ENCODE data around the gene BIN1. TPM values are rescaled to one million over a fixed set of nuclear protein-coding genes. Genes with fewer than 3 reads are reported as not detected.

BIN1 gene
- total and polyA plus RNA-seq, 2 experiments from 2014 or later: 23.9 to 33.0 TPM

DNA sequence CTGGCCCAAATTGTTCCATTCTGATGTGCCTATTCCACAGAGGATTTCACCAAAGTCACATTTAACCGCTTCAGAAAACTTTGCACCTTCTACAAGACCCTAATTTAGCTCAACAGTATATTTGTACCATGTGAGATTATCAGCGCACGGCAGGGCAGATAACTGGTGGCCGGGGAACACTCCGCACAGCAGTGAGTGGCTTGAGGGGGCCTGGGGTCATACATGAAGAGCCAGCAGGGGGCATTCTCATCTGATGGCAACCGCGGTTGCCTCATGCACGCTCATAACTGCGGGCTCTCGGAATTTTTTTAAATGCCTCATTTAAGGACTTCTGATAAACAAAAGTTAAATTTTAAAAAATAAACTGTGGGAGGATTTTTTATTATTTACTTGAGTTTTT is 84.1 kb downstream of the BIN1 start:
- Histone ChIP-seq H3K9ac (no peak overlapping the region), H3K27me3 (replicated peaks; ENCODE audit: insufficient read depth) (no peaks in the 10 kb centered on the region; the same call in 1 of the 2 replicates), H3K4me2 (ENCODE audit: unreplicated experiment) (no peak overlapping the region), H2AFZ (no peak overlapping the region), H3F3A (ENCODE audit: insufficient read depth) (0 out of 2 replicates have a peak, but pooled peaks cover 10% of the 10 kb centered on the region), H3K79me2 (ENCODE audit: insufficient read depth) (no peaks in the 10 kb centered on the region), H3K4me1 (ENCODE audit: insufficient read depth) (peaks cover 4% of the 10 kb centered on the region; the same call in 1 of the 2 replicates), H3K36me3 (ENCODE audit: low read depth) (no peaks in the 10 kb centered on the region), H4K20me1 (ENCODE audit: insufficient read depth) (no peaks in the 10 kb centered on the region), H3K27ac (no peak overlapping the region), H3K4me3 (no peak overlapping the region), H3K9me2 (ENCODE audit: insufficient read depth) (no peaks in the 10 kb centered on the region), H3K9me3 (ENCODE audit: low read depth) (no peaks in the 10 kb centered on the region)
- TF ChIP-seq EZH2phosphoT487 (IDR thresholded peaks at IDR 0.05; ENCODE audit: insufficient read depth, low read depth) (no peak), EZH2 (IDR thresholded peaks at IDR 0.05; ENCODE audit: insufficient read depth, poor library complexity, severe bottlenecking) (no peak)
- 76 to 78% methylated on average over 10 of the region's 10 CpGs for WGBS, 2 experiments (ENCODE audit: low coverage in 1 of 2, low lambda C conversion rate in 2 of 2, missing lambda C conversion rate in 2 of 2)
- in situ Hi-C loops (cut with MboI): no loop called here
- no peak for DNase-seq

GRCh38 chr2:127020536-127020935 is 86.4 kb downstream of the BIN1 start:
- 67 to 79% methylated on average over 3 of the region's 3 CpGs for WGBS, 2 experiments (ENCODE audit: low coverage in 1 of 2, low lambda C conversion rate in 2 of 2, missing lambda C conversion rate in 2 of 2)
- H3F3A ChIP-seq (ENCODE audit: insufficient read depth): peaks cover 10% of the 10 kb centered on the region; the same call in 1 of the 2 replicates
- H3K36me3 ChIP-seq (ENCODE audit: low read depth): no peaks in the 10 kb centered on the region
- no peak overlapping the region for H3K4me2 ChIP-seq (ENCODE audit: unreplicated experiment)
- DNase-seq: no peak
- no peaks in the 10 kb centered on the region for H3K9me3 ChIP-seq (ENCODE audit: low read depth)
- no peak overlapping the region for H2AFZ ChIP-seq
- H3K9me2 ChIP-seq (ENCODE audit: insufficient read depth): no peaks in the 10 kb centered on the region
- H4K20me1 ChIP-seq (ENCODE audit: insufficient read depth): no peaks in the 10 kb centered on the region
- H3K27me3 ChIP-seq (replicated peaks; ENCODE audit: insufficient read depth): no peaks in the 10 kb centered on the region; the same call in 1 of the 2 replicates
- H3K27ac ChIP-seq: no peak overlapping the region
- no peaks in the 10 kb centered on the region for H3K4me1 ChIP-seq (ENCODE audit: insufficient read depth)
- in situ Hi-C loops (cut with MboI): no loop called here
- H3K4me3 ChIP-seq: no peak overlapping the region
- no peaks in the 10 kb centered on the region for H3K79me2 ChIP-seq (ENCODE audit: insufficient read depth)
- no peak for TF ChIP-seq EZH2 (IDR thresholded peaks at IDR 0.05; ENCODE audit: insufficient read depth, poor library complexity, severe bottlenecking)
- no peak for TF ChIP-seq EZH2phosphoT487 (IDR thresholded peaks at IDR 0.05; ENCODE audit: insufficient read depth, low read depth)
- H3K9ac ChIP-seq: no peak overlapping the region

DNA sequence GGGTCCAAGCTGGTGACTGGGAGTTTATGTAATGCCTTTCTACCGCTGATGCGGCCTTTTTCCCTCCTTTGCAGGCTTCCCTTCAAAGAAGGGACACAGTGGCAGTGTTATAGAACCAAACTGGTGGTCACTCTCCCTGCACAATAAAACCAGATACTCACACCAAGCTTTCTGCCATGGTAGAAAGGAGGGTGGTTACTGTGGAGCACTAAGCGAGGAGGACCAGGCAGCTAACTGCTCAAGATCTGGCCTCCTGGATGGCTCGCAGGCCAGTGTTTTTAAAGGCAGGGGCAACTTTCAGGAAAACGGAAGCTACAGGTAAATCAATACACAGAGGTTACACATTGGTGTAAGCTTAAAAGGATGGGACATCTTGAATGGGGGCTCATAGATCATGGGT is 89.4 kb downstream of the BIN1 start:
- TF ChIP-seq EZH2phosphoT487 (IDR thresholded peaks at IDR 0.05; ENCODE audit: insufficient read depth, low read depth): no peak
- TF ChIP-seq EZH2 (IDR thresholded peaks at IDR 0.05; ENCODE audit: insufficient read depth, poor library complexity, severe bottlenecking): no peak
- Histone ChIP-seq H3K36me3 (ENCODE audit: low read depth) (no peaks in the 10 kb centered on the region), H3K4me2 (ENCODE audit: unreplicated experiment) (no peak overlapping the region), H3F3A (ENCODE audit: insufficient read depth) (peaks cover 19% of the 10 kb centered on the region), H3K9me3 (ENCODE audit: low read depth) (no peaks in the 10 kb centered on the region), H2AFZ (no peak overlapping the region), H3K9ac (no peak overlapping the region), H3K27ac (no peak overlapping the region), H4K20me1 (ENCODE audit: insufficient read depth) (no peaks in the 10 kb centered on the region), H3K79me2 (ENCODE audit: insufficient read depth) (no peaks in the 10 kb centered on the region), H3K4me3 (no peak overlapping the region), H3K9me2 (ENCODE audit: insufficient read depth) (no peaks in the 10 kb centered on the region), H3K27me3 (replicated peaks; ENCODE audit: insufficient read depth) (no peaks in the 10 kb centered on the region; the same call in 1 of the 2 replicates), H3K4me1 (ENCODE audit: insufficient read depth) (peaks cover 17% of the 10 kb centered on the region)
- DNase-seq: no peak
- in situ Hi-C loops (cut with MboI): no loop called here
- 90 to 93% methylated on average over 5 of the region's 5 CpGs for WGBS, 2 experiments (ENCODE audit: low coverage in 1 of 2, low lambda C conversion rate in 2 of 2, missing lambda C conversion rate in 2 of 2)

- 92 to 96% methylated on average over 18 to 24 of the region's 24 CpGs for WGBS, 2 experiments (ENCODE audit: low coverage in 1 of 2, low lambda C conversion rate in 2 of 2, missing lambda C conversion rate in 2 of 2)
- DNase-seq: no peak
- H3K36me3 ChIP-seq (ENCODE audit: low read depth): no peaks in the 10 kb centered on the region
- H3K27ac ChIP-seq: no peak overlapping the region
- H3K79me2 ChIP-seq (ENCODE audit: insufficient read depth): no peaks in the 10 kb centered on the region
- peaks cover 19% of the 10 kb centered on the region for H3K4me1 ChIP-seq (ENCODE audit: insufficient read depth)
- H3K9me2 ChIP-seq (ENCODE audit: insufficient read depth): no peaks in the 10 kb centered on the region
- in situ Hi-C loops (cut with MboI): no loop called here
- H3F3A ChIP-seq (ENCODE audit: insufficient read depth): peaks cover 19% of the 10 kb centered on the region
- no peak overlapping the region for H3K4me3 ChIP-seq
- H4K20me1 ChIP-seq (ENCODE audit: insufficient read depth): no peaks in the 10 kb centered on the region
- TF ChIP-seq EZH2 (IDR thresholded peaks at IDR 0.05; ENCODE audit: insufficient read depth, poor library complexity, severe bottlenecking) (no peak), EZH2phosphoT487 (IDR thresholded peaks at IDR 0.05; ENCODE audit: insufficient read depth, low read depth) (no peak)
- H3K27me3 ChIP-seq (replicated peaks; ENCODE audit: insufficient read depth): no peaks in the 10 kb centered on the region; the same call in 1 of the 2 replicates
- H3K9me3 ChIP-seq (ENCODE audit: low read depth): no peaks in the 10 kb centered on the region
- no peak overlapping the region for H2AFZ ChIP-seq
- H3K4me2 ChIP-seq (ENCODE audit: unreplicated experiment): no peak overlapping the region
- H3K9ac ChIP-seq: no peak overlapping the region
These were observed 90.6 kb downstream of the BIN1 start for GRCh38 chr2:127016329-127016728.
